IPS DF 6.9 (cell line): ENCODE measurements around the gene S1PR1.
"Not testable (repeated sequence)": the region's sequence is repeated elsewhere in the genome, so short reads cannot be mapped to it uniquely, and the experiment has no call there.

ENCODE experiments used
- DNase-seq: peaks from one replicate; pipeline ENCODE4 v3.0.0-alpha.2; 2013; ENCODE audit warnings: low read depth, low spot score
- H3K27ac ChIP-seq: one replicate; pipeline ENCODE4 v1.5.1; 2013; ENCODE audit warnings: low read length, control low read depth
- H3K27me3 ChIP-seq: 2 replicates; pipeline ENCODE4 v1.6.1; 2013; ENCODE audit warnings: mild to moderate bottlenecking, low read length; ENCODE audit not compliant: control insufficient read depth, insufficient read depth
- H3K36me3 ChIP-seq: 2 replicates; pipeline ENCODE4 v1.6.1; 2013; ENCODE audit warnings: low read length; ENCODE audit not compliant: control insufficient read depth, insufficient read depth
- H3K4me1 ChIP-seq: 2 replicates; pipeline ENCODE4 v1.6.1; 2013; ENCODE audit warnings: low read length; ENCODE audit not compliant: control insufficient read depth, insufficient read depth
- H3K4me3 ChIP-seq: 2 replicates; pipeline ENCODE4 v1.5.1; 2013; ENCODE audit warnings: mild to moderate bottlenecking, low read length
- H3K9me3 ChIP-seq: 2 replicates; pipeline ENCODE4 v1.6.1; 2013; ENCODE audit warnings: low read length, inconsistent platforms; ENCODE audit not compliant: control insufficient read depth, insufficient read depth
- WGBS: extraction: QIAGEN DNeasy Blood & Tissue Kit; methylation state at CpG from one replicate; pipeline ENCODE4 v1.1.7; 2013; ENCODE audit warnings: mixed read lengths, missing lambda C conversion rate; ENCODE audit not compliant: insufficient read length, insufficient coverage; 5-methylcytosine and 5-hydroxymethylcytosine counted together

S1PR1 gene

GRCh38 chr1:101236516-101237228, at the start of gene S1PR1:
Gene S1PR1 (plus strand): TSS chr1:101237019. CDS start chr1:101238985, 1,966 bp downstream.
- Histone ChIP-seq H3K27me3 (peaks cover 10% of the 10 kb centered on the region; the same call in 1 of the 2 replicates), H3K36me3 (peaks cover 5% of the 10 kb centered on the region; the same call in 1 of the 2 replicates), H3K4me1 (0 out of 2 replicates have a peak, but pooled peaks cover 1% of the 10 kb centered on the region), H3K27ac (no peak within 1 kb of the TSS), H3K9me3 (no peaks in the 10 kb centered on the region), H3K4me3 (peak within 1 kb of the TSS; percentile 94; the same call in 1 of the 2 replicates)
- WGBS, result no CpG with 5 or more reads among the region's 46 CpGs
- DNase-seq, result no peak

GRCh38 chr1:101187297-101187696, 49.5 kb upstream of the S1PR1 start:
- no peaks in the 10 kb centered on the region for H3K36me3 ChIP-seq
- no peak for DNase-seq
- no peaks in the 10 kb centered on the region for H3K27me3 ChIP-seq
- H3K27ac ChIP-seq, result no peak overlapping the region
- H3K9me3 ChIP-seq, result no peaks in the 10 kb centered on the region
- H3K4me1 ChIP-seq, result no peaks in the 10 kb centered on the region
- no peak overlapping the region for H3K4me3 ChIP-seq

DNA sequence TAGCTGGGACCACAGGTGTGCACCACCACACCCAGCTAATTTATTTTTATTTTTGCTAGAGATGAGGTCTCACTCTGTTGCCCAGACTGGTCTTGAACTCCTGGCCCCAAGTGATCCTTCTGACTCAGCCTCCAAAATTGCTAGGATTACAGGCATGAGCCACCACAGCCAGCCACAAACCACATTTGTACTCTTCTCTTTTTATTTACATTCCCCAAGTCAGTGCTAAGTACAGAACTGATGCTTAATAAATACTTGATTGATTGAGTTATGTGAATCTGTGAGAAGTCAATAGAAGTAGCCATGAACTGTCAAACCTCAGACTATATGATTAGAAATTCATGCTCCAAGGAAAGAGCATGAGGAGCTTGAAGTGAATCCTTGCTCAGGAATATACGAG, 48.5 kb upstream of the S1PR1 start:
- H3K27ac ChIP-seq, result no peak overlapping the region

DNA sequence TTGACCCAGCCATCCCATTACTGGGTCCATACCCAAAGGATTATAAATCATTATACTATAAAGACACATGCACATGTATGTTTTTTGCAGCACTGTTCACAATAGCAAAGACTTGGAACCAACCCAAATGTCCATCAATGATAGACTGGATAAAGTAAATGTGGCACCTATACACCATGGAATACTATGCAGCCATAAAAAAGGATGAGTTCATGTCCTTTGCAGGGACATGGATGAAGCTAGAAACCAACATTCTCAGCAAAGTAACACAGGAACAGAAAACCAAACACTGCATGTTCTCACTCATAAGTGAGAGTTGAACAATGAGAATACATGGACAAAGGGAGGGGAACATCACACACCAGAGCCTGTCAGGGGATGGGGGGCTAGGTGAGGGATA, 47.9 kb upstream of the S1PR1 start:
- not testable (repeated sequence) for DNase-seq, H3K27me3 ChIP-seq, H3K4me3 ChIP-seq, H3K9me3 ChIP-seq, H3K36me3 ChIP-seq, H3K4me1 ChIP-seq, H3K27ac ChIP-seq

More for the DNA sequence above, 48.5 kb upstream of the S1PR1 start:
- no peaks in the 10 kb centered on the region for H3K27me3 ChIP-seq
- H3K9me3 ChIP-seq, result no peaks in the 10 kb centered on the region
- no peaks in the 10 kb centered on the region for H3K36me3 ChIP-seq
- H3K4me3 ChIP-seq, result no peak overlapping the region
- no peaks in the 10 kb centered on the region for H3K4me1 ChIP-seq
- WGBS, result no CpG with 5 or more reads among the region's 1 CpG
- no peak for DNase-seq

- no peak for DNase-seq
- H3K9me3 ChIP-seq, result no peaks in the 10 kb centered on the region
- H3K4me3 ChIP-seq, result no peak overlapping the region
- no peak overlapping the region for H3K27ac ChIP-seq
- H3K4me1 ChIP-seq, result no peaks in the 10 kb centered on the region; the same call in 1 of the 2 replicates
- no peaks in the 10 kb centered on the region for H3K36me3 ChIP-seq
- no CpG with 5 or more reads among the region's 4 CpGs for WGBS
- H3K27me3 ChIP-seq, result no peaks in the 10 kb centered on the region
These were observed 46.4 kb upstream of the S1PR1 start for GRCh38 chr1:101190441-101190840.

- Histone ChIP-seq H3K27ac (no peak overlapping the region), H3K36me3 (no peaks in the 10 kb centered on the region), H3K4me1 (no peaks in the 10 kb centered on the region; the same call in 1 of the 2 replicates), H3K9me3 (no peaks in the 10 kb centered on the region), H3K4me3 (no peak overlapping the region), H3K27me3 (no peaks in the 10 kb centered on the region)
- DNase-seq, result no peak
These were observed 45.8 kb upstream of the S1PR1 start for GRCh38 chr1:101191049-101191448.

- Histone ChIP-seq H3K4me3 (no peak overlapping the region), H3K36me3 (no peaks in the 10 kb centered on the region), H3K27me3 (no peaks in the 10 kb centered on the region), H3K27ac (no peak overlapping the region), H3K4me1 (no peaks in the 10 kb centered on the region; the same call in 1 of the 2 replicates), H3K9me3 (no peaks in the 10 kb centered on the region)
- no CpG with 5 or more reads among the region's 4 CpGs for WGBS
- no peak for DNase-seq
These were observed 43.1 kb upstream of the S1PR1 start for GRCh38 chr1:101193733-101194169.

DNA sequence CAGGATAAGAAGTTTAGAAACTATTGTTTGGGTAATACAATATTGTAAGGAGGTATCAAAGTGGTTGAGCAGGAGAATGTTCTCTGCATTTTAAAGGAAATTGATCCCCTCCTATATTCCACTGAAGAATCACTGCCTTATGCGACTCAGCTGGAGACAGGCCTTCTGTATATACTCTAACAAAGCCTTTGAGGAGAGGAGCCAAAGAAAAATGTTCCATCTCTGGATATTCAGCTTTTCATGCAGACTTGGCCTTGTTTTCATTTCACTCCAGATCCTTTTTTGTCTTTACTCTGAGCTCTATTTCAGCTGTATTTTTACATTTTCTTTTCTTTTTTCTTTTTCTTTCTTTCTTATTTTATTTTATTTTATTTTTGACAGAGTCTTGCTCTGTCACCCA, 42.1 kb upstream of the S1PR1 start:
- DNase-seq, result no peak

GRCh38 chr1:101196668-101197067, 40.2 kb upstream of the S1PR1 start:
- no peaks in the 10 kb centered on the region for H3K36me3 ChIP-seq
- H3K27me3 ChIP-seq, result no peaks in the 10 kb centered on the region
- H3K4me1 ChIP-seq, result no peaks in the 10 kb centered on the region; the same call in 1 of the 2 replicates
- H3K4me3 ChIP-seq, result no peak overlapping the region
- DNase-seq, result no peak
- WGBS, result no CpG with 5 or more reads among the region's 2 CpGs
- no peak overlapping the region for H3K27ac ChIP-seq
- H3K9me3 ChIP-seq, result no peaks in the 10 kb centered on the region

More for the DNA sequence above, 42.1 kb upstream of the S1PR1 start:
- Histone ChIP-seq H3K36me3 (no peaks in the 10 kb centered on the region), H3K4me1 (no peaks in the 10 kb centered on the region; the same call in 1 of the 2 replicates), H3K4me3 (no peak overlapping the region), H3K9me3 (no peaks in the 10 kb centered on the region), H3K27me3 (no peaks in the 10 kb centered on the region), H3K27ac (no peak overlapping the region)
- WGBS, result no CpG with 5 or more reads among the region's 1 CpG

GRCh38 chr1:101198842-101199636, 37.8 kb upstream of the S1PR1 start:
- WGBS, result no CpG with 5 or more reads among the region's 8 CpGs
- no peaks in the 10 kb centered on the region for H3K4me1 ChIP-seq
- H3K27ac ChIP-seq, result no peak overlapping the region
- no peaks in the 10 kb centered on the region for H3K36me3 ChIP-seq
- no peak for DNase-seq
- H3K27me3 ChIP-seq, result no peaks in the 10 kb centered on the region
- H3K4me3 ChIP-seq, result no peak overlapping the region
- no peaks in the 10 kb centered on the region for H3K9me3 ChIP-seq
